ENCODE results near the gene ENDOG. TPM values are rescaled to one million over a fixed set of nuclear protein-coding genes. Genes with fewer than 3 reads are reported as not detected.
"Not testable (repeated sequence)": the region's sequence is repeated elsewhere in the genome, so short reads cannot be mapped to it uniquely, and the experiment has no call there.

ENDOG gene
- polyA plus RNA-seq, 12 donors = 7.0 to 23.3 (median 13.3) TPM; not detected in 2

DNA sequence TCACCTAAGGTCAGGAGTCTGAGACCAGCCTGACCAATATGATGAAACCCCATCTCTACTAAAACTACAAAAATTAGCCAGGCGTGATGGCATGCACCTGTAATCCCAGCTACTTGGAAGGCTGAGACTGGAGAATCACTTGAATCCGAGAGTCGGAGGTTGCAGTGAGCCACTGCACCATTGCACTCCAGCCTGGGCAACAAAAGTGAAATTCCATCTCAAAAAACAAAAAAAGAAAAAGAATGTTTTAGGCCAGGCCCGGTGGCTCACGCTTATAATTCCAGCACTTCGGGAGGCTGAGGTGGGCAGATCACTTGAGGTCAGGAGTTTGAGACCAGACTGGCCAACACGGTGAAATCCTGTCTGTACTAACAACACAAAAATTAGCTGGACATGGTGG is 40.2 kb downstream of the ENDOG start:
- DNase-seq = not testable (repeated sequence)

DNA sequence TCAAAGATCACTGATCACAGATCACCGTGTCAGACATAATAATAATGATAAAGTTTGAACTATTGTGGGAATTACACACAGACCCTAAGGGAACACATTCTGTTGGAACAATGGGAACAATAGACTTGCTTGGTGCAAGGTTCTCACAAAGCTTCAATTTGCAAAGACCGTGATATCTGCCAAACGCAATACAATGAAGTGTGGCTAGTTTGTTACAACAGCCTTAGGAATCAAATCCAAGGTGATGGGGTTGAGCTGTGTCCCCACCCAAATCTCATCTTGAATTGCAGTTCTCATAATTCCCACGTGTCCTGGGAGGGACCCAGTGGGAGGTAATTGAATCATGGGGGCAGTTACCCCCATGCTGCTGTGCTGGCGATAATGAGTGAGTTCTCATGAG is 42.6 kb downstream of the ENDOG start:
- DNase-seq = no peak

DNA sequence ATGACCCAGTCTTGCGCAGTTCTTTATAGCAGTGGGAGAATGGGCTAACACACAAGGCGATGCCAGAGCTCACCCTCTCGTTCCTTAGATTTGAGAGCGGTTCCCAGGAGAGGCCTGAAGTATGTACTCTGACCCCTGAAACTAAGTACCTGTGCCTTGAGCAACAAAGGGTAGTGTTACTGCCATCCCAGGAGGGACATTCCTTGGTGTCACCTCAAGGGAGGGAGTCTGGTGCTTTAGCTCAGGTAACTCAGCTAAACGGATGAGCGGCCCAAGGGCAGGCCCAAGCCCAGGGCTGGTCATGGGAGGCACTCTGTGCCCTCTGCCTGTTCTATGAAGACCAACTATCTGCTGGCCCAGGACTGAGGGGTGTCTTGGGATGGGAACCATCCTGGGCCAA is 43.2 kb downstream of the ENDOG start:
- no peak for DNase-seq

DNA sequence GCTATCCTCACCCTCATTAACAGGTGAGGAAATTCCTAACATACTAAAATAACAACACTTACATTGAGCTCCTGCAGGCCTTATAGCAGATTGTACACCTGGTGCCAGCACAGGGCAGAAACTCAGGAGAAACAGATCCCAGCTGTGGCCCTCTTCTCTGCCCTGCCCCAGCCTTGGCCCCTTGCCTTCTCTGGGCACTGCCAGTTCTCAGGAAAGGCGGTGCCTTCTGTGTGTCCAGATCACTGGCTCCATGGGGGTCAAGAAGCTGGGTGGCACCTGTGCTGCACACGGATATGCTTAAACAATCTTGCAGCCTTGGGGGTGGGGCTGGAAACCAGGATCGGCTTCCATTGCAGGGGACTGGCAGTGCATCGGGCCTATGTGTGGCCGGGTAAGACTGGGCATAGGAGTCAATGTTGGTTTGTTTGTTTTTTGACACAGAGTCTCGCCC is 44.1 kb downstream of the ENDOG start:
- no peak for DNase-seq

DNA sequence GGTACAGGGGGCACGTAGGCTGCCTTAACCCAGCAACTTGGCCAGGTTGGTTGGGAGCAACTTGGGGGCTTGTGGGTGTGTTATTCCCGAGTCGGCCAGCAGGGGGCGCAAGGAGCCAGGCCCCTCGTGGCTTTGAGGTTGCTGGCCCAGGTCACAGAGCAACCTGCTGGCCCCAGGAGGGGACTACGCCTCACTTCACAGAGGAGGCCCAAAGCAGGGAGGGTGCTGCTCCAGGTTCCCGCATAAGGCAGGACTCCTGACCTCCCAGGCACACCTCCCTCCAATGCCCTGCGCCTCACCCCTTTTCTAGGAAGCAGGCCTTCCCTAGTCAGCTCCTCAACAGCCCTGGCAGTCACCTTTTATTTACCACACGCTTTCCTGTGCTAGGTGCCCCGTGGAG is 45.3 kb downstream of the ENDOG start:
- peak; percentile 59 for DNase-seq

DNA sequence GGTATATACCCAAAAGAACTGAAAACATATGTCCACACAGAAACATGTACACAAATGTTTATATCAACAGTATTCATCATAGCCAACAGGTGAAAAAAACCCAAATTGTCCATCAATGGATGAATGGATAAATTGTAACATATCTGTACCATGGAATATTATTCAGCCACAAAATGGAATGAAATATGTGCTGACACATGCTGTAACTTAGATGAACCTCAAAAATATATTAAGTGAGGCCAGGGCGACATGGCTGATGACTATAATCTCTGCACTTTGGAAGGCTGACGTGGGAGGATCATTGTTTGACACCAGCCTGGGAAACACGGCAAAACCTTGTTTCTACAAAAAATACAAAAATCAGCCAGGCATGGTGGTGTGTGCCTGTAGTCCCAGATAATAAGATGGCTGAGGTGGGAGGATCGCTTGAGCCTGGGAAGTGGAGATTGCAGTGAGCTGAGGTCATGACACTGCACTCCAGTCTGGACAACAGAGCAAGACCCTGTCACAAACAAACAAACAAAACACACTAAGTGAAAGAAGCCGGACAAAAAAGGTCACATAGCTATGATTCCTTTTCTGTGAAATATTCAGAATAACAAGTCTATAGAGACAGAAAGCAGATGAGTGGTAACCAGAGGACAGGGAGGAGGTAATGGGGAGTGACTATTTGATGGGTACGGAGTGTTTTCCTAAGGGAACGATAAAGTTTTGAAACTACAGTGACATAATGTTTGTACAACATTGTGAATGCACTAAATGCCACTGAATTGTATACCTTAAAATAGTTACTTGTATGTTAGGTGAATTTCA is 52.0 kb downstream of the ENDOG start:
- no peak for DNase-seq

DNA sequence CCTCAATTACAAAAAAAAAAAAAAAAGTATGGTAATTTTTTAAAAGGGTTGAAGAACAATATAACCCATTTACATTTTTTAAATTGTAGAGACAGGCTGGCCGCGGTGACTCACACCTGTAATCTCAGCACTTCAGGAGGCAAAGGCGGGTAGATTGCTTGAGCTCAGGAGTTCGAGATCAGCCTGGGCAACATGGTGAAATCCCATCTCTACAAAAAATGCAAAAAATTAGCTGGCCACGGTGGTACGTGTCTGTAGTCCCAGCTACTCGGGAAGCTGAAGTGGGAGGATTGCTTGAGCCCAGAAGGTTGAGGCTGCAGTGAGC is 52.6 kb downstream of the ENDOG start:
- DNase-seq = not testable (repeated sequence)

Other genes starting within 250 kb of the ENDOG start
- 10 to 100 TPM in 11 of 12 donors, not detected in 1; 32.4 to 47.0 (median 39.0) TPM for gene DYNC2I2, start 161.7 kb upstream of the ENDOG start, polyA plus RNA-seq (ENCODE audit: insufficient read length in 12 of 12)
- 1,000 to 10,000 TPM in 1 of 12 donors, 100 to 1,000 TPM in 11; 269 to 6,798 (median 356) TPM for gene SET, start 129.3 kb upstream of the ENDOG start, polyA plus RNA-seq (ENCODE audit: insufficient read length in 12 of 12)
- 10 to 100 TPM in 1 of 12 donors, 1 to 10 TPM in 10, not detected in 1; 6.3 to 16.6 (median 8.1) TPM for gene PKN3, start 116.0 kb upstream of the ENDOG start, polyA plus RNA-seq (ENCODE audit: insufficient read length in 12 of 12)
- gene ZDHHC12, start 94.4 kb upstream of the ENDOG start, polyA plus RNA-seq (ENCODE audit: insufficient read length in 12 of 12) = 10 to 100 TPM in 1 of 12 donors, 1 to 10 TPM in 10, not detected in 1; 4.4 to 10.8 (median 5.6) TPM
- gene ZER1, start 46.6 kb upstream of the ENDOG start, polyA plus RNA-seq (ENCODE audit: insufficient read length in 12 of 12) = 10 to 100 TPM in 11 of 12 donors, not detected in 1; 27.6 to 45.8 (median 30.8) TPM
- 10 to 100 TPM in 11 of 12 donors, not detected in 1; 24.0 to 43.9 (median 36.9) TPM for gene TBC1D13, start 31.2 kb upstream of the ENDOG start, polyA plus RNA-seq (ENCODE audit: insufficient read length in 12 of 12)
- gene SPOUT1, start 11.3 kb downstream of the ENDOG start, polyA plus RNA-seq (ENCODE audit: insufficient read length in 12 of 12) = 10 to 100 TPM in 11 of 12 donors, not detected in 1; 18.4 to 29.3 (median 26.7) TPM
- 1 to 10 TPM in 10 of 12 donors, not detected in 2; 4.0 to 7.5 (median 5.3) TPM for gene KYAT1, start 63.5 kb downstream of the ENDOG start, polyA plus RNA-seq (ENCODE audit: insufficient read length in 12 of 12)
- gene LRRC8A, start 63.6 kb downstream of the ENDOG start, polyA plus RNA-seq (ENCODE audit: insufficient read length in 12 of 12) = 10 to 100 TPM in 11 of 12 donors, not detected in 1; 15.2 to 24.4 (median 21.5) TPM
- gene PHYHD1, start 102.5 kb downstream of the ENDOG start, polyA plus RNA-seq (ENCODE audit: insufficient read length in 12 of 12) = 10 to 100 TPM in 11 of 12 donors, not detected in 1; 30.7 to 50.2 (median 39.8) TPM
- gene DOLK, start 129.1 kb downstream of the ENDOG start, polyA plus RNA-seq (ENCODE audit: insufficient read length in 12 of 12) = 10 to 100 TPM in 2 of 12 donors, 1 to 10 TPM in 9, not detected in 1; 6.8 to 10.6 (median 8.4) TPM
- gene NUP188, start 129.2 kb downstream of the ENDOG start, polyA plus RNA-seq (ENCODE audit: insufficient read length in 12 of 12) = 10 to 100 TPM in 11 of 12 donors, not detected in 1; 23.3 to 44.2 (median 34.2) TPM
- gene SH3GLB2, start 209.8 kb downstream of the ENDOG start, polyA plus RNA-seq (ENCODE audit: insufficient read length in 12 of 12) = 10 to 100 TPM in 11 of 12 donors, not detected in 1; 44.2 to 80.0 (median 61.7) TPM
- 10 to 100 TPM in 10 of 12 donors, 1 to 10 TPM in 1, not detected in 1; 9.6 to 21.6 (median 13.6) TPM for gene MIGA2, start 218.1 kb downstream of the ENDOG start, polyA plus RNA-seq (ENCODE audit: insufficient read length in 12 of 12)